Skeletal muscle tissue (tissue), 4 donors: Measurements from ENCODE around the gene MORC4. TPM values are rescaled to one million over a fixed set of nuclear protein-coding genes. Genes with fewer than 3 reads are reported as not detected.

Experiments used
- H3K27ac ChIP-seq: one replicate; pipeline ENCODE4 v1.7.0; 2013; ENCODE audit warnings: mild to moderate bottlenecking, low read depth, low read length, inconsistent platforms
- H3K27me3 ChIP-seq, 3 donors: one replicate each; pipeline ENCODE4 v1.7.0; 2013; ENCODE audit warnings: low read length in 3 of 3; ENCODE audit not compliant: control insufficient read depth in 3 of 3, insufficient read depth in 3 of 3
- H3K36me3 ChIP-seq, 3 donors: one replicate each; pipeline ENCODE4 v1.7.0; 2013; ENCODE audit warnings: low read length in 3 of 3; ENCODE audit not compliant: control insufficient read depth in 3 of 3, insufficient read depth in 3 of 3
- H3K4me1 ChIP-seq, 3 donors: one replicate each; pipeline ENCODE4 v1.7.0; 2013; ENCODE audit warnings: low read length in 3 of 3, mild to moderate bottlenecking in 3 of 3; ENCODE audit not compliant: control insufficient read depth in 3 of 3, insufficient read depth in 3 of 3
- H3K4me3 ChIP-seq, 3 donors: one replicate each; pipeline ENCODE4 v1.7.0; 2013; ENCODE audit warnings: low read length in 3 of 3
- H3K9ac ChIP-seq, 3 donors: one replicate each; pipeline ENCODE4 v1.7.0; 2013; ENCODE audit warnings: low read length in 3 of 3, mild to moderate bottlenecking in 3 of 3, moderate library complexity in 2 of 3, low read depth in 1 of 3
- H3K9me3 ChIP-seq, 3 donors: one replicate each; pipeline ENCODE4 v1.7.0; 2013; ENCODE audit warnings: low read length in 3 of 3; ENCODE audit not compliant: control insufficient read depth in 3 of 3
- total RNA-seq: library from RNA; depleted of rRNA; stranded (reverse); fragments of >200 nt; gene quantifications from one replicate; pipeline ENCODE4 v1.2.3, GENCODE V29; 2014
- donor health status: Osteomylitis.

Gene MORC4
- total RNA-seq, 1 donor from 2014 or later: 34.4 TPM

DNA sequence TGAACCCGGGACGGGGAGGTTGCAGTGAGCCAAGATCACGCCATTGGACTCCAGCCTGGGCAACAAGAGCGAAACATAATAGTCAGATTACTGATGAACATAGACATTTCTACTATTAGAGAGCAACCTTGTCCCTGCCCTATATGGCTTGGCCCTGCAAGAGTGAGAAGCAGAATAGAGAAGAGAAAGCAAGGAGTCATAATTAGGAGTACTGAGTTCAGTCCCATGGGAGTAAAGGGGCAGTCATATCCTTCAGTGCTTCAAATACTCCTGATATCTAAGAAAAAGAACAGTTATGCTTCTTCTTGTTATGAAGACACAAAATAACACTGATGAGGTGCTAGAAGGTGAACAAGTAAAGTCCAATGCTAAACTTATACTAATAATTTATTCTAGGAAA is 46.0 kb downstream of the MORC4 start:
- no peak overlapping the region for H3K4me3 ChIP-seq
- no peaks in the 10 kb centered on the region for H3K9me3 ChIP-seq
- H3K27ac ChIP-seq: no peak overlapping the region
- no peak overlapping the region for H3K9ac ChIP-seq
- H3K27me3 ChIP-seq: no peaks in the 10 kb centered on the region
- peaks cover 0 to 6% (median 0%) of the 10 kb centered on the region in 3 donors for H3K4me1 ChIP-seq
- H3K36me3 ChIP-seq: peaks cover 0 to 6% (median 5%) of the 10 kb centered on the region in 3 donors

DNA sequence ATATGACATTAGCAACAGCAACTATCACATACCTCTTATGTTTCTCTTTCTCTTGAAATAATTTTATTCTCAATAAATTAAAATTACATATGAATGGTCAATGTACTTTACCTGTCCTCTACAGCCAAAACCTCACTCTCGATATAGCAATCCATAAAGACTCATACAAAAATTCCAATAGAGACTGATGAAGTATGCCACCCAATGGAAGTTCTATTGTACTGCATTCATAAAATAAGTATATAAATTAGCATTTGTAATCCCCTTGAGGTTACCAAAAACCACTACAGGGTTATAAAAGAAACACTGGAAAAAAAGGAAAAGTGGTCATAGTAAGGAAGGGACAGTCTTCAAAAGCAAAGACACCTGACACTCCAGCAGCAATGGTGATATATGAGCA is 47.0 kb downstream of the MORC4 start:
- H3K4me3 ChIP-seq: no peak overlapping the region
- no peak overlapping the region for H3K9ac ChIP-seq
- H3K4me1 ChIP-seq: peaks cover 0 to 6% (median 0%) of the 10 kb centered on the region in 3 donors
- H3K27ac ChIP-seq: no peak overlapping the region
- no peaks in the 10 kb centered on the region for H3K9me3 ChIP-seq
- H3K36me3 ChIP-seq: peaks cover 0 to 6% (median 5%) of the 10 kb centered on the region in 3 donors
- no peaks in the 10 kb centered on the region for H3K27me3 ChIP-seq

DNA sequence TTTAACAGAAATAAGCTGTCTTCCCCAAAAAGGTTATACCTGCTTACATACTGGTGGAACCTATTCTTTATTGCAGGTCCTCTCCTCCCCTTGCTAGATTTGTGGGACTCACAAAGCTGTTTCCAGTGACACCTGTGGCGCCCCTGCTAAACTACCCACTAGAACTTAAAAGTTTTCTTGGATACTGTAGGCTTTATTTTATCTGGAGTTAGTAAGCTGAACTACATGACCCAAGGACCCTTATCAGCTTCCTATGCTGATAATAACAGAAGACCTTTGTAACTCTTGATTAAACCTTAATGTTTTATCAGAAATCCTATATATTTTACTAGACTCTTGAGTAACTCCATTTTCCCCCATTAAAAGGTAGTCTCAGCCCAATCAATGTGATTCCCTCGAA is 47.5 kb downstream of the MORC4 start:
- no peak overlapping the region for H3K27ac ChIP-seq
- H3K9me3 ChIP-seq: no peaks in the 10 kb centered on the region
- H3K4me3 ChIP-seq: no peak overlapping the region
- no peak overlapping the region for H3K9ac ChIP-seq
- H3K4me1 ChIP-seq: peaks cover 0 to 6% (median 0%) of the 10 kb centered on the region in 3 donors
- H3K36me3 ChIP-seq: peaks cover 0 to 2% (median under 1%) of the 10 kb centered on the region in 3 donors
- H3K27me3 ChIP-seq: no peaks in the 10 kb centered on the region

DNA sequence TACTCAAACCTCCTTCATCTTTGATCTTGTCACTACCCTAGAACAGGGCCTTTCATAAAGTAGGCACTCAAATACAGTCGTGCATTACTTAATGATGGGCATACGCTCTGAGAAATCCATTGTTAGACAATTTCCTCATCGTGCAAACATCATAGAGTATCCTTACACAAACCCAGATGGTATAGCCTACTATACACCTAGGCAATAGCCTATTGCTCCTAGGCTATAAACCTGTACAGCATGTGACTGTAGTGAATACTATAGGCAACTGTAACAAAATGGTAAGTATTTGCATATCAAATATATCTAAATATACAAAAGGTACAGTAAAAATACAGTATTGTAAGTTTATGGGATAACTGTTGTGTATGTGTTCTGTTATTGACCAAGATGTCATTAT is 47.9 kb downstream of the MORC4 start:
- no peak overlapping the region for H3K4me3 ChIP-seq
- H3K36me3 ChIP-seq: peaks cover 0 to 2% (median 0%) of the 10 kb centered on the region in 3 donors
- H3K27ac ChIP-seq: no peak overlapping the region
- no peak overlapping the region for H3K9ac ChIP-seq
- H3K27me3 ChIP-seq: no peaks in the 10 kb centered on the region
- no peaks in the 10 kb centered on the region for H3K9me3 ChIP-seq
- peaks cover 0 to 6% (median 0%) of the 10 kb centered on the region in 3 donors for H3K4me1 ChIP-seq

DNA sequence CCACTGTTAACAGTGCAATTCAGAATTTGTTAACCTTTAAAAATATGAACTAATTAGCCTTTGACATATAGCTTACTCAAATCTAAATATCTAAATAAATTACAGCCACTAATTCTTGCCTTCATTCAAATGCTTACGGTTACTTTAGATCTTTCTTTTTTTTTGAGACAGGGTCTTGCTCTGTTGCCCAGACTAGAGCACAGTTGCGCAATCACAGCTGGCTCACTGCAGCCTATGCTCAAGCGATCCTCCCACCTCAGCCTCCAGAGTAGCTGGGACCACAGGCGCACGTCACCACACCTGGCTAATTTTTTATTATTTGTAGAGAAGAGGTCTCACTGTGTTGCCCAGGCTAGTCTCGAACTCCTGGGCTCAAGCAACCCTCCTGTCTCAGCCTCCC is 48.8 kb downstream of the MORC4 start:
- Histone ChIP-seq H3K27ac (no peak overlapping the region), H3K4me3 (no peak overlapping the region), H3K9ac (no peak overlapping the region), H3K36me3 (peaks cover 0 to 2% (median 0%) of the 10 kb centered on the region in 3 donors), H3K9me3 (no peaks in the 10 kb centered on the region), H3K27me3 (no peaks in the 10 kb centered on the region), H3K4me1 (peaks cover 0 to 6% (median 0%) of the 10 kb centered on the region in 3 donors)

DNA sequence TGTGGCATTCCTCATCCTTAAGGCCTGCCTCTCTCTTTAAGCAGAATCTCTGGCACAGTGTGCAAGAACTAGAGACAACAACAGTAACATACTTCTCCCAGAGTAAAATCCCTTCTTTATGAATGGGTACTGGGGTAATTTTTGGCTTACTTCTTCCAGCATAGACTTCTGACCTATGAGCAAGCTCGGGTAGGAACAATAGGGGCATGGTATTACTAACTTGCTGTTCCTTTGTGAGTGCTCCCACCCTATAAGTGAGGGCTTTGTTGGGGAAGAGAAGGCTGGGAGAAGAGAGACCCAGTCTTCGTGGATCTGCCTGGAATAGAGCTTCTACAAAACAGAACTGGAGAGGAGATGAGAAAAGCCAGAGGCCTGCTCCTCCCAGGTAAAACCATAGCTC is 49.6 kb downstream of the MORC4 start:
- H3K9ac ChIP-seq: no peak overlapping the region
- H3K4me3 ChIP-seq: no peak overlapping the region
- no peak overlapping the region for H3K27ac ChIP-seq
- H3K9me3 ChIP-seq: no peaks in the 10 kb centered on the region
- peaks cover 0 to 2% (median 0%) of the 10 kb centered on the region in 3 donors for H3K36me3 ChIP-seq
- no peaks in the 10 kb centered on the region for H3K27me3 ChIP-seq
- H3K4me1 ChIP-seq: peaks cover 0 to 3% (median 0%) of the 10 kb centered on the region in 3 donors

DNA sequence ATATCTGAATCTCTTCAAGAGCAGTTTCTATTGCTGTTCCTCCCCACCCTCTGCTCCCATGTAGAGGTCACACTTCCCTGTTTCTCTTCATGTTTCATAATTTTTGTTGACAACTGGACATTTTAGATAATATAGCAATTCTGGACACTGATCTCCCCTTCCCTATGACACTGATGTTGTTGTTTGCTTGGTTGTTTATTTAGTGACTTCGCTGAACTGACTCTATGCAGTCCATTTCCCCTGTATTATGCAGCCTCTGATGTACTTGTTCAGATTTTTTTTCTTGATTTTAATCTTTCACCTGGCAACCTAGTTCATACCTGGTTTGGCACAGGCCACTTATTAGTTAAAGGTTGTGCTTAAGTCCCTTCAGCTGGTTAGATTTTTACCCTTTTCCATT is 50.6 kb downstream of the MORC4 start:
- no peaks in the 10 kb centered on the region for H3K4me1 ChIP-seq
- no peak overlapping the region for H3K27ac ChIP-seq
- no peak overlapping the region for H3K9ac ChIP-seq
- peaks cover 0 to 2% (median 0%) of the 10 kb centered on the region in 3 donors for H3K36me3 ChIP-seq
- H3K9me3 ChIP-seq: no peaks in the 10 kb centered on the region
- no peak overlapping the region for H3K4me3 ChIP-seq
- no peaks in the 10 kb centered on the region for H3K27me3 ChIP-seq

DNA sequence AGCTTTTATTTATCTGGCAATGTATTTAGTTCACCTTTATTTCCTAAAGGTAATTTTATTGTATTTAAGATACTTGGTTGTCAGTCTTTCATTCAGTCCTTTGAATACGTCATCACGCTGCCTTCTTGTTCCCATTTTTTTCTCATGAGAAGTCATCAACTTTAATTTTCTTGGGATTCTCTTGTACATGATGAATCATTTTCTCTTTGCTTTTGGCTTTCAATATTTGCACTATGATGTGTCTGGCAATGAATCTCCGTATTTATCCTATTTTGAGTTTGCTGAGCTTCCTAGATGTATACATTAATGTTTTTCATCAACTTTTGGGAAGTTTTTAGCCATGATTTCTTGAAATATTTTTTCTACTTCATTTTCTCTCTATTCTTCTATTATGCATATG is 51.4 kb downstream of the MORC4 start:
- Histone ChIP-seq H3K36me3 (peaks cover 0 to 2% (median 0%) of the 10 kb centered on the region in 3 donors), H3K4me1 (no peaks in the 10 kb centered on the region), H3K27me3 (no peaks in the 10 kb centered on the region), H3K4me3 (no peak overlapping the region), H3K27ac (no peak overlapping the region), H3K9me3 (no peaks in the 10 kb centered on the region), H3K9ac (no peak overlapping the region)

DNA sequence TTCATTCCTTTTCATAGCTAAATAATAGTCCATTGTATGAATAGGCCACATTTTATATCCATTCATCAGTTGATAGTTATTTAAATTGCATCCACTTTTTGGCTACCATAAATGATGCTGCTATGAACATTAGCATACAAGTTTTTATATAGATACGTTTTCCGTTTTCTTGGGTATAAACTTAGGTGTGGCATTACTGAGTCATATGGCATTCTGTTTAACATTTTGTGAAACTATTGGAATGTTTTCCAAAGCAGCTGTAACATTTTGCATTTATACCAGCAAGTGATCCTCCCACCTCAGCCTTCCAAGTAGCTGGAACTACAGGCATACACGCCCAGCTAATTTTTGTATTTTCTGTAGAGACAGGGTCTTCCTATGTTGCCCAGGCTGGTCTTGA is 53.5 kb downstream of the MORC4 start:
- Histone ChIP-seq H3K4me3 (no peak overlapping the region), H3K9ac (no peak overlapping the region), H3K9me3 (no peaks in the 10 kb centered on the region), H3K36me3 (peaks cover 0 to 6% (median 0%) of the 10 kb centered on the region in 3 donors), H3K27me3 (no peaks in the 10 kb centered on the region), H3K4me1 (no peaks in the 10 kb centered on the region), H3K27ac (no peak overlapping the region)

DNA sequence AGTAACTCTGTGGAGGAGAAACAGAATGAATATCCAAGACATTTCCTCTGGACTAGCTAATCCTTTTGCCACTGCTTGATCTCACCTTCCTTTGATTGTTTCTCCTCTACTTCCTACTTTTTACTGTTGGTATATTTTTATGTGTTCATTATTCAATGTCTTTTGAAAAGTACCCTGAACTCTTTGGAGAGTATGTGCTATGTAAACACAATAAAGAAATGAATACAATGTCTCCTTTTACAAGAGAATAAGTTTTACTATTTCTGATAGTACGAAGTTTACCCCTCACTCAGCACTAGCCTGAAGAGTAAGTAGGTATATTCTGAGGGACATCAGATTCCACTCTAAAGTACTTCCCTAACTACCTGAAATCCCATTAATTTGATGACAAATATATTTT is 59.9 kb downstream of the MORC4 start:
- Histone ChIP-seq H3K9ac (no peak overlapping the region), H3K9me3 (no peaks in the 10 kb centered on the region), H3K27ac (no peak overlapping the region), H3K4me1 (no peaks in the 10 kb centered on the region), H3K27me3 (peaks cover 0 to 6% (median 0%) of the 10 kb centered on the region in 3 donors), H3K36me3 (peaks cover 0 to 4% (median 0%) of the 10 kb centered on the region in 3 donors), H3K4me3 (no peak overlapping the region)
